ENCODE measurements around the gene HPSE2. TPM values are rescaled to one million over a fixed set of nuclear protein-coding genes. Genes with fewer than 3 reads are reported as not detected.

Gene HPSE2
- total RNA-seq, 1 experiment from 2014 or later, result 0.20 TPM

GRCh38 chr10:98536551-98536950, 699.1 kb downstream of the HPSE2 start:
- no peak overlapping the region for H2BK5ac ChIP-seq (ENCODE audit: insufficient read length, low read length)
- Mint-ChIP-seq H3K27ac (no peak overlapping the region), H3K36me3 (ENCODE audit: insufficient read depth in 1 of 3, low read depth in 3 of 3) (no peaks in the 10 kb centered on the region; a peak in 1 of 7 replicates), H3K4me1 (peaks cover 4% of the 10 kb centered on the region in 2 experiments; a peak in 3 of 4 replicates), H3K9me3 (no peaks in the 10 kb centered on the region), H3K27me3 (ENCODE audit: low read depth) (no peaks in the 10 kb centered on the region; the same call in 1 of the 2 replicates), H3K4me3 (no peak overlapping the region)
- H2BK15ac ChIP-seq (ENCODE audit: low read depth, low read length), result no peak overlapping the region
- no peak overlapping the region for H3K23ac ChIP-seq (ENCODE audit: insufficient read length, low read depth, low read length)
- no peaks in the 10 kb centered on the region for H3K23me2 ChIP-seq (ENCODE audit: insufficient read length, low read depth, low read length, poor library complexity, severe bottlenecking)
- no peak overlapping the region for H3K9ac ChIP-seq (ENCODE audit: extremely low read depth, insufficient read length, low read length)
- H3K56ac ChIP-seq (ENCODE audit: insufficient read length, low read depth, low read length), result no peak overlapping the region
- TF ChIP-seq CTCF (conservative IDR thresholded peaks at IDR 0.05), result no peak; the same call in 2 of the 3 replicates
- no peak overlapping the region for H3K4ac ChIP-seq (ENCODE audit: low read depth, low read length)
- WGBS (ENCODE audit: extremely low coverage, insufficient read length, low lambda C conversion rate), result no CpG with 5 or more reads among the region's 3 CpGs
- no peak for DNase-seq
- H3T11ph ChIP-seq (ENCODE audit: low read length), result no peak overlapping the region
- H4K91ac ChIP-seq (ENCODE audit: insufficient read length, low read depth, low read length), result no peak overlapping the region
- no peak overlapping the region for H2BK12ac ChIP-seq (ENCODE audit: insufficient read length, low read depth, low read length)
- no peaks in the 10 kb centered on the region for H4K20me1 ChIP-seq (ENCODE audit: control insufficient read depth, insufficient read depth, insufficient read length)
- H3K4me2 ChIP-seq (ENCODE audit: insufficient read depth, insufficient read length, low read length), result no peak overlapping the region
- no peaks in the 10 kb centered on the region for H3K79me2 ChIP-seq (ENCODE audit: insufficient read depth, low read length)
- H2AFZ ChIP-seq (ENCODE audit: low read length), result no peak overlapping the region
- no peak overlapping the region for H2AK5ac ChIP-seq (ENCODE audit: insufficient read length, low read length)
- no peaks in the 10 kb centered on the region for H3K9me3 ChIP-seq (ENCODE audit: control insufficient read depth, low read depth, low read length)
- H3K4me1 ChIP-seq (ENCODE audit: insufficient read depth, low read length), result no peaks in the 10 kb centered on the region
- no peak overlapping the region for H3K14ac ChIP-seq (ENCODE audit: insufficient read depth, low read length)
- H2BK120ac ChIP-seq (ENCODE audit: low read depth, low read length, poor library complexity, severe bottlenecking), result no peak overlapping the region
- H3K79me1 ChIP-seq (ENCODE audit: insufficient read depth, low read depth, low read length, poor library complexity, severe bottlenecking), result no peaks in the 10 kb centered on the region
- H4K5ac ChIP-seq (ENCODE audit: insufficient read length, low read depth, low read length), result no peak overlapping the region
- H3K27ac ChIP-seq (ENCODE audit: insufficient read length, low read depth, low read length), result no peak overlapping the region
- H4K8ac ChIP-seq (replicated peaks; ENCODE audit: insufficient read length, low read depth, low read length), result no peak overlapping the region
- no peak overlapping the region for H3K18ac ChIP-seq (ENCODE audit: insufficient read length, low read depth, low read length)
- no peaks in the 10 kb centered on the region for H3K27me3 ChIP-seq (ENCODE audit: insufficient read depth, low read length)
- no peak overlapping the region for H2BK20ac ChIP-seq (ENCODE audit: low read depth, low read length, poor library complexity, severe bottlenecking)
